ENCODE data around the gene ZBTB21.

Gene ZBTB21

DNA sequence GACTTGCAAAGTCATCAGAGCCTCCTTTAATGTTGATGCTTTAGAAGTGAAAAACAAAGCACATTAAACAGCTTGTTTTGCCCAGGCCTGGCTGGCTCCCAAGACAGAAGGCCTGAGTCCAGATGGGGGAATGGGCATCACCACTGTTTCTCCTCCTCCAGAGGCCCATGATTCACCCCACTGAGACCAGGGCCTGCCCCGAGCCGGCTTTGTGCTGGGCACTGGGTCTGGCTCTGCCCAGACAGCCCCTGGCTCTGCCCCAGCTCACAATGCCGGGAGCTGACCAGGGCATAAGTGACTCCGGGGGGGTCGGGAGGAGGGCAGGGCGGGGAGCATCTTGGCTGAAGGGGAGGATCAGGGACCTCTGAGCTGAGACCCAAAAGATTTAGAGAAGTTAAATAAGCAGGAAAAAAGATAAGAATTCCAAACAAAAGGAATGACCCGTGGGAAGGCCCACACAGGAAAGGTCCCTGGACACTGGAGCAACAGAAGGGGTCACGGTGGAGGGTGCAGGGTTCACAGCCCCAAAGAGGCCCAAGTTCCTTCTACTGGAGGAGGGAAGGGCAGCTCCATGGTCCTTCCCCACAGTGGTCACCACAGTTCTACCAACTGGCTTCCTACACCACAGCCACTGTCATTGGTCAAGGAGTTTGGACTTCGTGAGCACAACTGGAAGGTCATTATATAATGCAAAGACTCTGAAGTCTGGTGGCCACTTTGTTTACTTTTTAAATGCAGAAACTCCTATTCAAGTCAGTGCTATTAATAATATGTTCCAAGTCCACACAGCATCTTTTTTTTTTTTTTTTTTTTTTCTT is 61.9 kb downstream of the ZBTB21 start:
- TF ChIP-seq, protein P1, sequence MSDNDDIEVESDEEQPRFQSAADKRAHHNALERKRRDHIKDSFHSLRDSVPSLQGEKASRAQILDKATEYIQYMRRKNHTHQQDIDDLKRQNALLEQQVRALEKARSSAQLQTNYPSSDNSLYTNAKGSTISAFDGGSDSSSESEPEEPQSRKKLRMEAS (IDR thresholded peaks at IDR 0.05; ENCODE audit: low read depth, low read length), result no peak
- TF ChIP-seq, protein P2, sequence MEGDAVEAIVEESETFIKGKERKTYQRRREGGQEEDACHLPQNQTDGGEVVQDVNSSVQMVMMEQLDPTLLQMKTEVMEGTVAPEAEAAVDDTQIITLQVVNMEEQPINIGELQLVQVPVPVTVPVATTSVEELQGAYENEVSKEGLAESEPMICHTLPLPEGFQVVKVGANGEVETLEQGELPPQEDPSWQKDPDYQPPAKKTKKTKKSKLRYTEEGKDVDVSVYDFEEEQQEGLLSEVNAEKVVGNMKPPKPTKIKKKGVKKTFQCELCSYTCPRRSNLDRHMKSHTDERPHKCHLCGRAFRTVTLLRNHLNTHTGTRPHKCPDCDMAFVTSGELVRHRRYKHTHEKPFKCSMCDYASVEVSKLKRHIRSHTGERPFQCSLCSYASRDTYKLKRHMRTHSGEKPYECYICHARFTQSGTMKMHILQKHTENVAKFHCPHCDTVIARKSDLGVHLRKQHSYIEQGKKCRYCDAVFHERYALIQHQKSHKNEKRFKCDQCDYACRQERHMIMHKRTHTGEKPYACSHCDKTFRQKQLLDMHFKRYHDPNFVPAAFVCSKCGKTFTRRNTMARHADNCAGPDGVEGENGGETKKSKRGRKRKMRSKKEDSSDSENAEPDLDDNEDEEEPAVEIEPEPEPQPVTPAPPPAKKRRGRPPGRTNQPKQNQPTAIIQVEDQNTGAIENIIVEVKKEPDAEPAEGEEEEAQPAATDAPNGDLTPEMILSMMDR (IDR thresholded peaks at IDR 0.05; ENCODE audit: low read depth, low read length), result no peak
- no peak for TF ChIP-seq MYC (IDR thresholded peaks at IDR 0.05; ENCODE audit: low read depth, low read length)
- no peak for TF ChIP-seq POLR2A (IDR thresholded peaks at IDR 0.05; ENCODE audit: extremely low read depth, insufficient read length)
- no peak for DNase-seq (ENCODE audit: low read depth)
- no peak overlapping the region for H3K4me3 ChIP-seq (ENCODE audit: low read depth, low read length)

DNA sequence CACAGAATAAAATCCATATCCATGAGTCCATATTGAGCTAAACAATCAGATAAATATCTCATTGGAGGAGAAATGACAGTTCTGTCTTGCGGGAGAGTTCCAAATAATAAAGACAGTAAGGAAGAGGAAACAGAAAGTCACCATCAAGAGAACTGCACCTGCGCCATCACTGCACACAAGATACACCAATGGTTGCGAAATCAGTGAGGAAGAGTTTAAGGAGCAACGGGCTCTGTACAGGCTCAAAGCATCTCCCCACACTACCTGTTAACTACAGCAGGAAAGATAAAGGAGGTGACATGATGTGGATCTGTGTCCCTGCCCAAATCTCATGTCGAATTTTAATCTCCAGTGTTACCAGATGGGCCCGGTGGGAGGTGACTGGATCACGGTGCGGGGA is 64.2 kb downstream of the ZBTB21 start:
- DNase-seq (ENCODE audit: low read depth), result no peak
- TF ChIP-seq, protein P2 (IDR thresholded peaks at IDR 0.05; ENCODE audit: low read depth, low read length), result no peak
- TF ChIP-seq, protein P1 (IDR thresholded peaks at IDR 0.05; ENCODE audit: low read depth, low read length), result no peak
- no peak overlapping the region for H3K4me3 ChIP-seq (ENCODE audit: low read depth, low read length)

DNA sequence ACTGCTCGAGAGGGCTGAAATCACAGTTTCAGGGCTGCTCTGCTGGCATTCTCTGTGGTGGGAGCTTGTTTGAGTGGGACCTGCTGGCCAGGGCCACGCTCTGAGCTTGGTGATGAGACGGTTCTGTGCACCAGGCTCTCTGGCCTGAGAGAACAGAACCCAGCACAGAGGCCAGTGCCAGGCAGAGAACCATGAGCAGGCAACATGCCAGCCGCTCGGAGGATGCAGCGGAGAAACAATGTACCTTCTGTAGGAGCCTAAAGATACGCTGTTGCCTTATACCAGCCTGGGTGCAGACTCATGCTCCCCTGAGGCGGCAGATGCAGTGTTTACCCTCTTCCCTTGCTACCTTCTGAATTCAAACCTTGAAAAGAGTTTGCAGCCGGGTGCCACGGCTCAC is 66.3 kb downstream of the ZBTB21 start:
- TF ChIP-seq POLR2A (IDR thresholded peaks at IDR 0.05; ENCODE audit: extremely low read depth, insufficient read length), result no peak
- TF ChIP-seq, protein P1 (IDR thresholded peaks at IDR 0.05; ENCODE audit: low read depth, low read length), result no peak
- TF ChIP-seq, protein P2 (IDR thresholded peaks at IDR 0.05; ENCODE audit: low read depth, low read length), result no peak
- DNase-seq (ENCODE audit: low read depth), result no peak

DNA sequence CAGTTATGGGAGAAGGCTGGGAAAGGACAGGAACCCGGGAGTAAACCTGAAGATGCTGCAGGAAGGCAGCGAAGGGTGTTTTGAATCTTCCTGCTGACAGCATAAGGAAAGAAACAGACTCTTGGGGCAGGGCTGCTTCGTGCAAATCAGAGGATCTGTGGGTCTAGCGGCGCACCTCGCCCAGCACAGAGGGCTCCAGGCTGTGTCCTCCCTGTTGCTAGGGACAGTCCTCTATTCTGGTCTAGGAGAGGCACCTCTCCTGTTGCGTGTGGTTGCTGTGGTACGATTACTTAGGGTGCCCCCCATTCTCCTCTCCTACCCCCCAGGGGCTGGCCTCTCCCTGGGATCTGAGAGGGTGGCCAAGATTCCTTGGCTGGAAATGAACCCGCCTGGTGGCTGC is 67.7 kb downstream of the ZBTB21 start:
- no peak overlapping the region for H3K4me3 ChIP-seq (ENCODE audit: low read depth, low read length)
- no peak for DNase-seq (ENCODE audit: low read depth)
- TF ChIP-seq, protein P1 (IDR thresholded peaks at IDR 0.05; ENCODE audit: low read depth, low read length), result no peak
- TF ChIP-seq POLR2A (IDR thresholded peaks at IDR 0.05; ENCODE audit: extremely low read depth, insufficient read length), result no peak
- TF ChIP-seq, protein P2 (IDR thresholded peaks at IDR 0.05; ENCODE audit: low read depth, low read length), result no peak
- no peak for TF ChIP-seq MYC (IDR thresholded peaks at IDR 0.05; ENCODE audit: low read depth, low read length)

More for the DNA sequence above, 66.3 kb downstream of the ZBTB21 start:
- H3K4me3 ChIP-seq (ENCODE audit: low read depth, low read length), result no peak overlapping the region

DNA sequence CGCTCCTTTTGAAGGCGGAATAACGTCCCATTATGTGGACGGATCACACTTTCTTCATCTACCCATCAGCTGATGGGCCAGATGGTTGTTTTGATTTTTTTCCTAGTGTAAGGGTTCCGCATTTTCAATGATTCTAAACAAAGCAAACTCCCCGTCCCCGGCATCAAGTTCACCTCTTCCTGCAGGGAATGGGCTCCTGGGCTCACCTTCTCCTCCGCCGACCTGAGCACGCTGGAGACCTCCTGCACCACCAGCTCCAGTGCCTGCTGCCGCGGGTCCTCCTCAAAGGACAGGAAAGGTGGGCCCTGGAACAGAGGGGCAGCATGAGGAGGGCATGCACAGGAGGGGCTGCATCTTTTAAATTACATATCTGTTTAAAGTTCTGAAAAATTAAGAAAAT is 68.2 kb downstream of the ZBTB21 start:
- TF ChIP-seq MYC (IDR thresholded peaks at IDR 0.05; ENCODE audit: low read depth, low read length), result no peak
- TF ChIP-seq, protein P1 (IDR thresholded peaks at IDR 0.05; ENCODE audit: low read depth, low read length), result no peak
- no peak for TF ChIP-seq POLR2A (IDR thresholded peaks at IDR 0.05; ENCODE audit: extremely low read depth, insufficient read length)
- TF ChIP-seq, protein P2 (IDR thresholded peaks at IDR 0.05; ENCODE audit: low read depth, low read length), result no peak
- no peak overlapping the region for H3K4me3 ChIP-seq (ENCODE audit: low read depth, low read length)
- DNase-seq (ENCODE audit: low read depth), result no peak
